ENCODE data around the gene PALM.

The PALM gene

DNA sequence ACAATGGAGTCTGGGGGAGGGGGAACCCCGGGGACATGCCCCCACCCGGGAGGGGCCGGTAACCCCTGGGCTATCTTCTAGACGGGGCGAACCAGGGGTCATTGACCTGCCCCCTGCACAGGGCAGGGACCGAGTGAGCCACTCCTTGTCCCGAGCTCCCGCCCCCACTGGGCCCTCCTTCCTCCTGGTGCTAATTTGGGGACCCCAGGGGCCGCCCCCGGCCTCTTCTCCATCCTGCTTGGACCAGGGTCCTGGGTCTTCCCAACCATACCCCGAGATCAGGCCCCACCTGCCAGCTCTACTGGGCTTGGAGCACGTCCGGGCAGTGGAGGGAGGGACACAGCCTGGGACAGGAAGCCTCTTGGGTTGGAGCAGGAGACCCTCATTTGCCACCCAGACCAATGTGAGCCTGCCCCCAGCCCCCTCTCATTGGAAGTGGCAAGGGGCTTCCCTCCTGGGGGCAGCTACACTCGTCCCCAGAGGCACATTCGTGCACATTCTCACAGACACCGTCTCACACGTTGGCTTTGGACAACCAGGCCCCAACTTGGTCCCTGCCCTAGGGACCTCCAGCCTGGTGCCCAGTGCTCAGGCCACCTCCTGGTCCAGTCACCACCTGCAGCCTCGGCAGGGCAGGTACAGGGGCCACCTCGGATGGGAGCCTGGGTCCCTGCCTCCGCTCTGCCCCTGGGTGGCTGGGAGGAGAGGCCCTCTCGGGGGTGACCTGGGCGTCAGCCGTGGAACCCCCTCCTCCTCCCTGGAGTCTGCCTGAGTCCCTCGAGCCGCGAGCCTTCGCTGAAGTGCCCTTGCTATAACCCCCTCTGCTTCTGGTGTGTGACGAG, 38.9 kb downstream of the PALM start:
- Histone ChIP-seq H3K27me3 (ENCODE audit: insufficient read depth, low read length) (no peaks in the 10 kb centered on the region), H2AFZ (ENCODE audit: low read length, unreplicated experiment) (no peak overlapping the region), H3K79me2 (ENCODE audit: control insufficient read depth, insufficient read depth, low read length, unreplicated experiment) (no peaks in the 10 kb centered on the region), H3K36me3 (ENCODE audit: insufficient read depth, low read length) (no peaks in the 10 kb centered on the region), H3K4me1 (ENCODE audit: control insufficient read depth, insufficient read depth, low read length, unreplicated experiment) (peaks cover 11% of the 10 kb centered on the region), H3K4me3 (ENCODE audit: low read depth, low read length) (no peak overlapping the region), H3K27ac (ENCODE audit: low read depth, low read length) (no peak overlapping the region)

DNA sequence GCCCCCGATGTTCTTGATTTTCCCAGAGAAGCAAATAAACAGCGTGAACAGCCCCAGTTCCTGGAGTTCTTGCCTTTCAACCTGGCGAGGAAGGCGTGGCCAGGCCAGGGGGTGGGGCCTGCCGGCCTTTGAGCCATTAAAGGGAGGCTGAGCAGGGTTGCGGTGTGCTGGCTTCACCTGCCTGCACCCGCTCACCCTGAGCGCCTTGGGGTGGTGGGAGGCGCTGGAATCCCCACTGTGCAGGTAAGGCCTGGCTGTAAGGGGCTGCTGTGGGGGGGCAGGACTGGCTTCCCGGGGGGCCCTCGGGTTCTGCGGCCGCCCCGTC, 39.5 kb downstream of the PALM start:
- Histone ChIP-seq H3K27ac (ENCODE audit: low read depth, low read length) (no peak overlapping the region), H3K36me3 (ENCODE audit: insufficient read depth, low read length) (no peaks in the 10 kb centered on the region)

DNA sequence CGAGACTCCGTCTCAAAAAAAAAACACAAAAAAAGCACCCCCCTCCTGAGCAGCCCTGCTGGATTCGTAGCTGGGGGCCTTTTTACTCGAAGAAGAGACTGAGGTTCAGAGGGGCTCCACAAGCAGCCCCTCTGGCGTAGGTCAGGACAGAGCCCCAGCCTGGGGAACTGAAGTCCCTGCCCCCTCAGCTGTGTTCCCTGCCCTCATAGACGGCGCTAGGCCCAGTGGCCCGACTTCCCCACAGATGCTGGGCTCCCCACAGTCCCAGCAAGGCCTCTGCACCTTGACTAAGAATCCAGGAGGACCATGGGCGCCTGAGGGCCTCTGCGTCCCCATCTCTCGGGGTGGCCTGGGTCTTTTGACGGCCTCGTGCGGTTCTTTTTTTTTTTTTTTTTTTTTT, 41.1 kb downstream of the PALM start:
- peaks cover 14% of the 10 kb centered on the region for H3K4me1 ChIP-seq (ENCODE audit: control insufficient read depth, insufficient read depth, low read length, unreplicated experiment)
- H3K27me3 ChIP-seq (ENCODE audit: insufficient read depth, low read length), result no peaks in the 10 kb centered on the region
- no peak overlapping the region for H3K27ac ChIP-seq (ENCODE audit: low read depth, low read length)
- H2AFZ ChIP-seq (ENCODE audit: low read length, unreplicated experiment), result no peak overlapping the region
- H3K36me3 ChIP-seq (ENCODE audit: insufficient read depth, low read length), result no peaks in the 10 kb centered on the region
- H3K4me3 ChIP-seq (ENCODE audit: low read depth, low read length), result no peak overlapping the region
- H3K79me2 ChIP-seq (ENCODE audit: control insufficient read depth, insufficient read depth, low read length, unreplicated experiment), result no peaks in the 10 kb centered on the region

More for the DNA sequence above, 39.5 kb downstream of the PALM start:
- H3K79me2 ChIP-seq (ENCODE audit: control insufficient read depth, insufficient read depth, low read length, unreplicated experiment), result no peaks in the 10 kb centered on the region
- H3K4me3 ChIP-seq (ENCODE audit: low read depth, low read length), result no peak overlapping the region
- H3K27me3 ChIP-seq (ENCODE audit: insufficient read depth, low read length), result no peaks in the 10 kb centered on the region
- no peak overlapping the region for H2AFZ ChIP-seq (ENCODE audit: low read length, unreplicated experiment)
- H3K4me1 ChIP-seq (ENCODE audit: control insufficient read depth, insufficient read depth, low read length, unreplicated experiment), result peaks cover 14% of the 10 kb centered on the region

DNA sequence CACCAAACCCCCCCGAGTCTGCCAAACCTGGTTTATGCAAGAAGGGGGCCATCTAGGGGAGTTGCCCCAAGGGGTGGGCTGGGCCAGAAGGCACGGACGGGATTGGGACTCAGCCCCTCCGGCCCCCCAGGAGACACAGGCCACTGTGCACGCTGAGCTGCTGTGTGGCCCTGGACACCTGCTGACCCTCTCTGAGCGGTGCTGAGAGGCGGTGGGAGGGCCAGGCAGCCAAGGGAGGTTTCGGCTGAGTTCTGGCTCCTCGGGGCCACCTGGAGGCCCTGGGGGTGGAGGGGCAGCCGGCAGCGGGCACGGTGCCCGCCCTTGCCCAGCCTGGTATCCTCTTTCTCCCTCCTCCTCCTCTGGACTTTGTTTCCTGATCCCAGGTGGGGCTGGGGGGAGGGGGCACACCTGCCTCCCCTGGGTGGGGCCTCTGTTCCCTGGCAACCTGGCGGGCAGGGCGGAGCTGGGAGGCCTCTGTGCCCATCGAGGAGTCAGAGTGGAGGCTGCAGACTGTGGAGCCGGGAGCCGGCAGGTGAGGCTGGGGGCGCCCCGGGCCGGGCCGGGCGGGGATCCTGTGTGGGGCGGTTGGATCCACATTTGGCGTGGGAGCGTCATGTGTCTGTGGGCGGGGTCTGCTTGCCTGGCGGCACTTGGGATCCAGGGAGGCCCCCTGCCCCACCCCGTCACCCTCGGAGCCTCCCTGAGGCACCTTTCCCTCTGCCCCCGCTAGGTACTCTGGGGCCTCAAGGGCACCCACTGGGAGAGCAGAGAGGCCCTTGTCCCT, 42.1 kb downstream of the PALM start, which contains the start of gene MISP:
TSS of gene MISP (plus strand) at position 473 of the 784 bp plus-strand sequence. CDS start 5,835 bp downstream, outside the sequence.
- H2AFZ ChIP-seq (ENCODE audit: low read length, unreplicated experiment), result no peak within 1 kb of the TSS

DNA sequence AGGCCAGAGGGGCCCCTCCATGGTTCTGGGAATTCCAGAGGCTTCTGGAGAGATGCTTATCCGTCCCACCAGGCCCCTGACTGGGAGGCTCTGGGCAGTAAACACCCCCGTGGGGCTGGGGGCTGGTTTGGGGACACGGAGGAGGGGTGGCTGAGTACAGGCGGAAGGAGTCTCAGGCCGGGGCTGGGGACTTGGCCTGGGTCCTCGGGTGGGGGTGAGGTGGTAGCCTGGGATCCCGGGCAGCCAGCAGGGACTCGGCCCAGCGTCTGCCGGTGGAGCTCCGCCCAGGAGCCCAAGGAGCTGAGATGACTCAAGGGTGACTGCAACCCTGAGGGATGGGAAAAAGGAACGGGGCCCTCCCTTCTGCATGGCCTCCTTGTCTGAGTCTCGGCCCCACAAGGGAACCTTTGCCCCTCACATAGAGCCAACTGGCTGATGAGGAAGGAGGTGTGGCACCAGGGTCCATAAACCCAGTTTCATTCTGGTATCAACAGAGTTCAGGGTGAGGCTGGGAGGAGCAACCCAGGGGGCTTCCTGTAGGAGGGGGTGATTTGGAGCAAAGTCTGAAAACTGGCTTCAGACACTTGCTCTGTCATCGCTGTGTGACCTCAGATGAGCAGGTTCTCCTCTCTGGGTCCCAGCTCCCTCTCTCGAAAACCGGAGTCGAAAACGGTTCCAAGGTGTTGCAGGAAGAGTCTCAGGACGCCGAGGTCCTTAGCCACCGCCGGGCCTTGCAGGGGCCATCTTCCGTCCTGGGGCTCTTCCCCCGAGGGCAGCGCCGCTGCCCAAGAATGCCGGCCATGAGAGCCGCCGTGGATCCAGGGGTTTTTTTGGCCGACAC, 43.0 kb downstream of the PALM start:
- H3K4me1 ChIP-seq (ENCODE audit: control insufficient read depth, insufficient read depth, low read length, unreplicated experiment), result peaks cover 14% of the 10 kb centered on the region
- no peaks in the 10 kb centered on the region for H3K79me2 ChIP-seq (ENCODE audit: control insufficient read depth, insufficient read depth, low read length, unreplicated experiment)
- no peak overlapping the region for H3K4me3 ChIP-seq (ENCODE audit: low read depth, low read length)
- peak overlapping the region; percentile 89 for H3K27ac ChIP-seq (ENCODE audit: low read depth, low read length)
- H2AFZ ChIP-seq (ENCODE audit: low read length, unreplicated experiment), result no peak overlapping the region
- H3K27me3 ChIP-seq (ENCODE audit: insufficient read depth, low read length), result no peaks in the 10 kb centered on the region
- no peaks in the 10 kb centered on the region for H3K36me3 ChIP-seq (ENCODE audit: insufficient read depth, low read length)

More for the DNA sequence above, 42.1 kb downstream of the PALM start, which contains the start of gene MISP:
- Histone ChIP-seq H3K79me2 (ENCODE audit: control insufficient read depth, insufficient read depth, low read length, unreplicated experiment) (no peaks in the 10 kb centered on the region), H3K27me3 (ENCODE audit: insufficient read depth, low read length) (no peaks in the 10 kb centered on the region), H3K4me1 (ENCODE audit: control insufficient read depth, insufficient read depth, low read length, unreplicated experiment) (peaks cover 14% of the 10 kb centered on the region), H3K36me3 (ENCODE audit: insufficient read depth, low read length) (no peaks in the 10 kb centered on the region), H3K27ac (ENCODE audit: low read depth, low read length) (peak within 1 kb of the TSS; percentile 89), H3K4me3 (ENCODE audit: low read depth, low read length) (no peak within 1 kb of the TSS)

DNA sequence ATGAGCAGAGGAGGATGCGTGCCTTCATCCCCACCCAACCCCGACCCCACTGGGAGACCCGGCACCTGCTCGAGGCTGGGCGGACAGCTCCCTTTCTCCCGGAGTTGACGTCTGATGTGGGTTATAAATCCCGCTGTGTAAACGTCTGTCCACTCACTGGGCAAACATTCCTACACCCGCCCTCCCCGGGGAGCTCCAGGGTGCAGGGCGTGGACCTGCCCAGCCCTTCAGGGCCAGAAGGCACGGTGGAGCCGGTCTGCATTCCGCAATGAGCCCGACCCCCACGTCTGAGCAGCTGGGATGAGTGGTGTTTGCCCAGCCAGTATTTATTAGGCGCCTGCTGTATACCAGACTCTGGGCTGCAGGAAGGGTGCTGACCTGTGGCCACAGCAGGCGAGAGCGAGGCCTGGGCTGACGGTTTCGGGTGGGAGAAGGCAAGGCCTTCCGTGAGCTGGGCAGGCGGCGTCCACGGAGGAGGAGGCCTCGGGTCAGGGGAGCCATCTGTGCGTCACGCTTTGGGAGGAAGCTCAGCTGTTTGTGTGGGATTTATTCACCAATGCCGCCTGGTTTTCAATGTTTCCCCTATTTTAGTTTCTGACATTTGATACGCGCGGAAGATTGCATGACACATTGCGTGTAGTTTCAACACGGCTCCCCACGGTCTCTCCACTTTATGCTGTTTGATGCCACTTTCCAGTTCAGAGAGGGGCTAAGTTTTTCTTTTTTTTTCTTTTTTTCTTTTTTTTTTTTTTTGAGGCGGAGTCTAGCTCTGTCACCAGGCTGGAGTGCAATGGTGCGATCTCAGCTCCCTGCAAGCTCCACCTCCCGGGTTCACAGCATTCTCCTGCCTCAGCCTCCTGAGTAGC, 44.1 kb downstream of the PALM start:
- Histone ChIP-seq H3K79me2 (ENCODE audit: control insufficient read depth, insufficient read depth, low read length, unreplicated experiment) (no peaks in the 10 kb centered on the region), H3K4me1 (ENCODE audit: control insufficient read depth, insufficient read depth, low read length, unreplicated experiment) (peaks cover 14% of the 10 kb centered on the region), H3K27me3 (ENCODE audit: insufficient read depth, low read length) (no peaks in the 10 kb centered on the region), H2AFZ (ENCODE audit: low read length, unreplicated experiment) (no peak overlapping the region), H3K36me3 (ENCODE audit: insufficient read depth, low read length) (no peaks in the 10 kb centered on the region), H3K4me3 (ENCODE audit: low read depth, low read length) (no peak overlapping the region), H3K27ac (ENCODE audit: low read depth, low read length) (peak overlapping the region; percentile 93)

DNA sequence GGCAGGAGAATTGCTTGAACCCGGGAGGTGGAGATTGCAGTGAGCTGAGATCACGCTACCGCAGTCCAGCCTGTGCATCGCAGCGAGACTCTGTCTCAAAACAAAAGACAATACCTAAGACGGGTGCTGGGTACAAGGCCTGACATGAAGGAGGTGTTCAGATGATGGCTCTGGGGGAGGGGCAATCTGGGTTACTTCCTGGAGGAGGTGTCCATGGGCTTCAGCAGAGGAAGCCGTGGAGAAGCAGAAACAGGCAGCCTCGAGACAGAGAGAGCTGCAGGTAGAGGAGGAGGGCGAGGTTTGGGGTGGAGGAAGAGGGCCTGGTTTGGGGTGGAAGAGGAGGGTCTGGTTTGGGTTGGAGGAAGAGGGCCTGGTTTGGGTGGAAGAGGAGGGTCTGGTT, 45.8 kb downstream of the PALM start:
- no peaks in the 10 kb centered on the region for H3K36me3 ChIP-seq (ENCODE audit: insufficient read depth, low read length)
- H3K79me2 ChIP-seq (ENCODE audit: control insufficient read depth, insufficient read depth, low read length, unreplicated experiment), result no peaks in the 10 kb centered on the region
- no peak overlapping the region for H2AFZ ChIP-seq (ENCODE audit: low read length, unreplicated experiment)
- H3K4me1 ChIP-seq (ENCODE audit: control insufficient read depth, insufficient read depth, low read length, unreplicated experiment), result peaks cover 14% of the 10 kb centered on the region
- no peak overlapping the region for H3K4me3 ChIP-seq (ENCODE audit: low read depth, low read length)
- no peak overlapping the region for H3K27ac ChIP-seq (ENCODE audit: low read depth, low read length)
- no peaks in the 10 kb centered on the region for H3K27me3 ChIP-seq (ENCODE audit: insufficient read depth, low read length)

DNA sequence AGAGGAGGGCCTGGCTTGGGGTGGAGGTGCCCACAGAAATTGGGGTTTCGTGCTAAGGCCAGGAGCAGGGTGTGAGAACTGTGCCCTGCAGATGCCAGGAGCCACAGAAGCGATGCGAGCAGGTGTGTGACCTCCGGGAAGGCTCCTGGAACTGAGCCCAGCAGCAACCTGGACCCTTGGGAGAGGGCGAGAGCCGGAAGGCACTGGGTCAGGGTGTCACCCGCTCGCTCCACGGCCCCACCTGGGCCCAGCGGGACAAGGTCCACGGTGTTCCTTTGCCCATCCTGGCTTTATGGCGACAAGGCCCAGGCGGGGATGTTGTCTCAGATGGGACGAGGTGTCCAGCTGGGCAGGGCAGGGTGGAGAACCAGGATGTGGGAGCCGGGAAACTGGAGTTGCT, 46.3 kb downstream of the PALM start:
- H3K27ac ChIP-seq (ENCODE audit: low read depth, low read length), result no peak overlapping the region
- H3K36me3 ChIP-seq (ENCODE audit: insufficient read depth, low read length), result no peaks in the 10 kb centered on the region
- H3K4me3 ChIP-seq (ENCODE audit: low read depth, low read length), result no peak overlapping the region
- no peaks in the 10 kb centered on the region for H3K27me3 ChIP-seq (ENCODE audit: insufficient read depth, low read length)
- H3K79me2 ChIP-seq (ENCODE audit: control insufficient read depth, insufficient read depth, low read length, unreplicated experiment), result no peaks in the 10 kb centered on the region
- H2AFZ ChIP-seq (ENCODE audit: low read length, unreplicated experiment), result no peak overlapping the region
- H3K4me1 ChIP-seq (ENCODE audit: control insufficient read depth, insufficient read depth, low read length, unreplicated experiment), result peaks cover 14% of the 10 kb centered on the region

DNA sequence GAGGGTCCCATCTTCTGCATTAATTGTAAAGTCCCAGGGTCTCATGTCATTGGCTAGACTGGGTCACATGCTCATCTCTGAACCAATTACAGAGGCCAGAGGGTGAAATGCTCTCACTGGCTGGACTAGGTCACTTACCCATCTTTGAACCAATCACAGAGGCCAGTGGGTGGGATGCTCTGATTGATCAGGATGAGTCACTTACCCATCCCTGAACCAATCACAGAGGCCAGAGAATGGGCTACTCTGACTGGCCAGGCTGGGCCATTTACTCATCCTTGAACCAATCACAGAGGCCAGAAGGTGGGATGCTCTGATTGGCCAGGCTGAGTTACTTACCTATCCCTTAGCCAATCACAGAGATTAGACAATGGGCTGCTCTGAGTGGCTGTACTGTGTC, 47.5 kb downstream of the PALM start:
- H3K36me3 ChIP-seq (ENCODE audit: insufficient read depth, low read length), result no peaks in the 10 kb centered on the region
- H2AFZ ChIP-seq (ENCODE audit: low read length, unreplicated experiment), result no peak overlapping the region
- no peak overlapping the region for H3K4me3 ChIP-seq (ENCODE audit: low read depth, low read length)
- H3K27me3 ChIP-seq (ENCODE audit: insufficient read depth, low read length), result no peaks in the 10 kb centered on the region
- peaks cover 13% of the 10 kb centered on the region for H3K4me1 ChIP-seq (ENCODE audit: control insufficient read depth, insufficient read depth, low read length, unreplicated experiment)
- no peak overlapping the region for H3K27ac ChIP-seq (ENCODE audit: low read depth, low read length)
- no peaks in the 10 kb centered on the region for H3K79me2 ChIP-seq (ENCODE audit: control insufficient read depth, insufficient read depth, low read length, unreplicated experiment)
